Fibroblast of skin of left biceps (primary cell): Measurements from ENCODE around the gene C16orf89.
A peak's percentile ranks its signal among the peaks of the same experiment; 100 is the strongest.
"Not testable (repeated sequence)": the region's sequence is repeated elsewhere in the genome, so short reads cannot be mapped to it uniquely, and the experiment has no call there.

Experiments
- DNase-seq, 2 experiments: peaks; one replicate each; pipeline ENCODE4 v3.0.0-alpha.2; 2013; ENCODE audit warnings: low read depth in 2 of 2

Gene C16orf89

GRCh38 chr16:5060073-5060641 lies 5.6 kb downstream of the C16orf89 start:
- DNase-seq, result no peak

GRCh38 chr16:5059386-5060072 lies 6.2 kb downstream of the C16orf89 start:
- DNase-seq, result no peak

DNA sequence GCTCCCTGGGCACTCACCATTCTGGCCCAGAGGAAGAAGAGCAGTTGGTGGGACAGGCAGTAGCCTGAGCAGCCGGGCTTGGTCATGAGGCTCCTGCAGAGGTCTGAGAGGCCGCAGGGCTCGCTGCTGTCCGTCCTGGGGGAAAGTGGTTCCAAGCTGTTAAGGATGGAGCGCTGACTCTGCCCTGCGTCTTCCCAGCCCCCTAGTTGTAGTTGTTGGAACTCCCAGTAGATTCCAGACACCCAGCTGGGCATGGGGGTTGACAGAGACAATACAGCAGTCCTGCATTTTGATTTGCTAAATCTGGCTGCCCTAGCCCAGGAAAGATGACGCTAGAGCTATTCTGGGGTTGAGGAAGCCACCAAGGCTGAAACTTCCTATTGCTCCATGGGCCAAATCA lies 7.3 kb downstream of the C16orf89 start:
- DNase-seq, result no peak

- no peak for DNase-seq
Measured at GRCh38 chr16:5056352-5056751, 9.4 kb downstream of the C16orf89 start.

- DNase-seq, result no peak
Measured at GRCh38 chr16:5054876-5055865, 10.6 kb downstream of the C16orf89 start.

DNA sequence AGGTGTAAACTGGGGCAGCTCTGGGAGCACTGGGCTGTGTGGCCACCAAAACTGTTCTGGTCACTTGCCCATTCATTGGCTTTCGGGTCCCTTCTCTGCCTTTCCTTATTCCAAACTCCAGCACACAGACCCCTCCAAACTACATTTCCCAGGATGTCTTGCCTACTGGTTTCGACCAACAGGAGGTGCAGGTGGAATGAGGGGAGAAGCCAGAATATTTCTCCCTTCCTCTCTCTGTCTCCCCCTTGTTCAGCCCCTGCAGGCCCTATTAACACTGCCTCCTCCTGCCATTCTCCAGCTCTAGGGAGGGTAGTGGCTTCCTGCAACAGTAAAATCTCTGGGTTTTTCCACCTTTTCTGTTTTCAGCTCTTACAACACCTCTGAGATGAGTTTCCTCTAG lies 18.8 kb downstream of the C16orf89 start:
- no peak for DNase-seq

GRCh38 chr16:5045499-5046115 lies 20.1 kb downstream of the C16orf89 start:
- DNase-seq, result no peak

- DNase-seq, result not testable (repeated sequence)
Measured at GRCh38 chr16:5044581-5044980, 21.2 kb downstream of the C16orf89 start.

GRCh38 chr16:5044011-5044540 lies 21.7 kb downstream of the C16orf89 start:
- no peak for DNase-seq

- no peak for DNase-seq
Measured at GRCh38 chr16:5042574-5043171, 23.1 kb downstream of the C16orf89 start.

GRCh38 chr16:5041600-5042133 lies 24.1 kb downstream of the C16orf89 start:
- DNase-seq, result peak in 1 of 2 experiments; percentile 18

DNA sequence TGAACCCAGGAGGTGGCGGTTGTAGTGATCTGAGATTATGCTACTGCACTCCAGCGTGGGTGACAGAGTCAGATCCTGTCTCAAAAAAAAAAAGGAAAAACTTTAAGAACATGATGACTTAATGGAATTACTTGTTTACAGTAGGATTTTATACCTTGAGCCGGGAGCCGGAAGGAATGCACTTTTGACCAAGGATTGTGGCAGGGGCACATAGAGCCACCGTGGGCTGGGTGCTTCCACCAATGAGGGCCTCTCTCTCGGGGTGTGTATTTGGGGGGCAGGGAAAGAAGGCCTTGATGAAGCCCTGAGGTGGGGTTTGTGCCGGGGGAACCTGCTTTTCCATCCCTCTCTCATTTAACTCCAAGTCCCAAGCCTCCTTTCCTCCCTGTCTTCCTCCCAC lies 25.3 kb downstream of the C16orf89 start:
- DNase-seq, result no peak

- no peak for DNase-seq
Measured at GRCh38 chr16:5036228-5037156, 29.3 kb downstream of the C16orf89 start.

DNA sequence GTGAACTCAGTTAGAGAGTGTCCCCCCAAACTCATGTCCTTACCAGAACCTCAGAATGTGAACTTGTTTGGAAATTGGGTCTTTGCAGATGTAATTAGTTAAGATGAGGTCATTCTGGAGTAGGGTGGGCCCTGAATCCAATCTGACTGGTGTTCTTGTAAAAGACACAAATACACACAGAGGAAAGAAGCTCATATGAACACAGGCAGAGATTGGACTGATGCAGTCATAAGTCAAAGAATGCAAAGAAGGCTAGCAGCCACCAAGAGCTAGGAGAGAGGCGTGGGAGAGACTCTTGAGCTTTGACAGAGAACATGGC lies 29.9 kb downstream of the C16orf89 start:
- no peak for DNase-seq

DNA sequence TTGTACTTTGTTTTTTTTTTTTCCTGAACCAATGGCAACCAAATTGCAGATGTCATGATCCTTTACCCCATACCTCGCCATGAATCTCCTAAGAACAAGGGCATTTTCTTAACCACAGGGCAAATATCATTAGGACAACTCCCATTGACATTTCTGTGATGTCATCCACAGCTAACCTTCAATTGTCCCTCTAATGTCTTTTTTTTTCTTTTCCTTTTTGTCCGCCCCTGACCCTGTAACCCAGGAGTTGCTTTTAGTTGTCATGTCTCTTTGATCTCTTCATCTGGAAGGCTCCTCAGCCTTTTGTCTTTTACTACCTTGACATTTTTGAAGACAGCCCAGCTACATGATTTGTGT lies 31.6 kb downstream of the C16orf89 start:
- no peak for DNase-seq

DNA sequence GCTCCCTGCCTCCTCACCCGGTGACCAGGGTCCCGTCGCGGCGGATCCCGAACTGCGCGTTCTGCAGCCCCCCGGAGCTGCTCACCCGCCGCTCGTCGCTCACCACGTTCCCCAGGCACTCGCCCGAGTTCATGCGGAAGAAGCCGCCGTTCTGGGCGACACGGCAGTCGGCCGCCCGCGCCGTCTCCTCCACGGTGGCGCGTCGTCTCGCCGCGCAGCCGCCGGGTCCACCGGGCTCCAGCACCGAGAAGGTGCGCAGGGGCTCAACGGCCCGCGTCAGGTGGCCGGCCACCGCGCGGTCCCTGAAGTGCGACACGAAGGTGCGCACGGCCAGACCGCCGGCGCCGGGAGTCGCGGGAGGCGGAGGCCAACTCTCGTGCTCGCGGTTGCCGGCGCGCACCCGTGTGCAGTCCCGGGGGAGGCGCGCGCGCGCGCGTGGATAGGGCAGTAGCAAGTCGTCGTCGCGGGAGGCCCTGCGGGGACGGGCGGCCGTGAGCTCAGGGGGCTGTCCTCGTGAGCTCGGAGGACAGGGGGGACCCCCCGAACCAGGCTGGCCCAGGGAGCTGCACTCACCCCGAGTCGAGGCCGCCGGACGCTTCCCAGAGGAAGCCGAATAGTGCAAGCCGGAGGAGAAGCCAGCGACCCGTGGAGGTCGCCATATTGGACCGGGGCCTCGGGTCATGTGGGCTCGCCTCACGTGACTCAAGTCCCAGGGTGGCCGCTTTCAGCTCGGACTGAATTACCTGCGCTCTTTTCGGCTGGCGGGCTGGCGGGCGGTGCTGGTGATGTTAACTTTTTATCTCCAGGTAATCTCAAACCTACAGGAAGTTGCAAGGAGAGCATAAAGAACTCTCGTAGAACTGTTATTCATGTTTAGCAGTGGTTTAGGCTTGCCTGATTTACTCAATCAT lies 32.2 kb downstream of the C16orf89 start, which contains the start of gene NAGPA:
Gene NAGPA, minus strand, starts transcription at position 680 of the 911 bp plus-strand sequence. Its CDS starts 21 bp downstream, at position 659.
- DNase-seq, result peak; percentile 52 to 62

GRCh38 chr16:5032748-5033167 lies 33.0 kb downstream of the C16orf89 start:
- DNase-seq, result no peak

GRCh38 chr16:5031601-5032000 lies 34.2 kb downstream of the C16orf89 start:
- DNase-seq, result no peak
